Lung (tissue), 16 donors: Measurements from ENCODE around the gene CYP2F1. TPM values are rescaled to one million over a fixed set of nuclear protein-coding genes. Genes with fewer than 3 reads are reported as not detected.

Source experiments
- ATAC-seq: fragments of 200-7000 bp; cut with Tn5 transposase; one replicate; pipeline ENCODE4 v1.9.1; 2020; ENCODE audit warnings: moderate number of reproducible peaks; ENCODE audit not compliant: insufficient read depth, low FRiP score
- DNase-seq, 3 donors: peaks; one replicate each; pipeline ENCODE4 v3.0.0-alpha.2; 2013 to 2017
- H3K27ac ChIP-seq, 2 donors: one replicate each; pipeline ENCODE4 v1.5.1; 2013; ENCODE audit warnings: mild to moderate bottlenecking in 2 of 2, moderate library complexity in 2 of 2, control low read depth in 1 of 2, inconsistent platforms in 1 of 2, low read depth in 1 of 2, low read length in 1 of 2
- H3K27me3 ChIP-seq, 3 donors: one replicate each; pipeline ENCODE4 v1.5.1; 2013; ENCODE audit warnings: low read length in 2 of 3; ENCODE audit not compliant: control insufficient read depth in 3 of 3, insufficient read depth in 3 of 3
- H3K36me3 ChIP-seq, 4 donors: one replicate each; pipeline ENCODE4 v1.5.1; 2013; ENCODE audit warnings: low read length in 4 of 4, mild to moderate bottlenecking in 1 of 4, moderate library complexity in 1 of 4; ENCODE audit not compliant: control insufficient read depth in 4 of 4, insufficient read depth in 4 of 4
- H3K4me1 ChIP-seq, 5 donors: one replicate each; pipeline ENCODE4 v1.5.1; 2013; ENCODE audit warnings: low read length in 5 of 5, mild to moderate bottlenecking in 2 of 5, moderate library complexity in 1 of 5; ENCODE audit not compliant: control insufficient read depth in 5 of 5, insufficient read depth in 5 of 5
- H3K4me3 ChIP-seq: one replicate; pipeline ENCODE4 v1.5.1; 2013; ENCODE audit warnings: mild to moderate bottlenecking, control low read depth, moderate library complexity
- H3K9ac ChIP-seq, 2 donors: one replicate each; pipeline ENCODE4 v1.5.1; 2013; ENCODE audit warnings: low read length in 2 of 2, control low read depth in 1 of 2; ENCODE audit not compliant: insufficient read depth in 1 of 2
- H3K9me3 ChIP-seq, 4 donors: one replicate each; pipeline ENCODE4 v1.5.1; 2013; ENCODE audit warnings: low read length in 3 of 4, mild to moderate bottlenecking in 1 of 4, moderate library complexity in 1 of 4; ENCODE audit not compliant: control insufficient read depth in 4 of 4, insufficient read depth in 3 of 4
- WGBS, 2 donors: extraction: QIAGEN DNeasy Blood & Tissue Kit; methylation state at CpG; one replicate each; pipeline ENCODE4 v1.1.7; 2013; 5-methylcytosine and 5-hydroxymethylcytosine counted together
- long read RNA-seq, 5 donors: transcript quantifications; one replicate each; lab custom pipeline, GENCODE V29; 2026
- polyA plus RNA-seq, 2 donors: library from polyadenylated mRNA; stranded (reverse); fragments of 200-250 nt; gene quantifications; one replicate each; pipeline ENCODE4 v1.2.1, GENCODE V29; 2013
- total RNA-seq, 2 donors: library from RNA; depleted of rRNA in 1 of 2; stranded (reverse); fragments of >200 nt in 1 of 2; gene quantifications; one replicate each; pipeline ENCODE4 v1.2.1, GENCODE V29; 2014 to 2021
- TF ChIP-seq, protein P1 (sequence below): IDR thresholded peaks from 2 replicates; pipeline ENCODE4 v1.5.1; 2012; ENCODE audit warnings: mild to moderate bottlenecking; ENCODE audit errors: control extremely low read depth, extremely low read depth
- donor health status: control.
- donor health status: control.
- donor health status: Bipolar disorder and iron deficiency.
- donor health status: healthy.
- donor health status: DM: yes; HTN: yes; CAD: no.

The CYP2F1 gene
- total RNA-seq (10 to 100 TPM in 1 of 2 donors, under 1 TPM in 1; 0.85 to 16.4 TPM), polyA plus RNA-seq (1 to 10 TPM; 2.9 to 10.0 TPM)
- long read RNA-seq, donor 1 = 0 reads
- long read RNA-seq, donor 2 = 0 reads
- long read RNA-seq, donor 3 = 0 reads
- long read RNA-seq, donor 4 = 0 reads
- long read RNA-seq, donor 5 = 0 reads

- no peak for ATAC-seq
- WGBS, 2 donors = 71 to 82% methylated on average over 7 of the region's 7 CpGs
- no peak within 1 kb of the TSS for H3K27ac ChIP-seq
- H3K27me3 ChIP-seq = no peaks in the 10 kb centered on the region
- TF ChIP-seq, protein P1, sequence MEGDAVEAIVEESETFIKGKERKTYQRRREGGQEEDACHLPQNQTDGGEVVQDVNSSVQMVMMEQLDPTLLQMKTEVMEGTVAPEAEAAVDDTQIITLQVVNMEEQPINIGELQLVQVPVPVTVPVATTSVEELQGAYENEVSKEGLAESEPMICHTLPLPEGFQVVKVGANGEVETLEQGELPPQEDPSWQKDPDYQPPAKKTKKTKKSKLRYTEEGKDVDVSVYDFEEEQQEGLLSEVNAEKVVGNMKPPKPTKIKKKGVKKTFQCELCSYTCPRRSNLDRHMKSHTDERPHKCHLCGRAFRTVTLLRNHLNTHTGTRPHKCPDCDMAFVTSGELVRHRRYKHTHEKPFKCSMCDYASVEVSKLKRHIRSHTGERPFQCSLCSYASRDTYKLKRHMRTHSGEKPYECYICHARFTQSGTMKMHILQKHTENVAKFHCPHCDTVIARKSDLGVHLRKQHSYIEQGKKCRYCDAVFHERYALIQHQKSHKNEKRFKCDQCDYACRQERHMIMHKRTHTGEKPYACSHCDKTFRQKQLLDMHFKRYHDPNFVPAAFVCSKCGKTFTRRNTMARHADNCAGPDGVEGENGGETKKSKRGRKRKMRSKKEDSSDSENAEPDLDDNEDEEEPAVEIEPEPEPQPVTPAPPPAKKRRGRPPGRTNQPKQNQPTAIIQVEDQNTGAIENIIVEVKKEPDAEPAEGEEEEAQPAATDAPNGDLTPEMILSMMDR = no peak
- H3K4me3 ChIP-seq = no peak within 1 kb of the TSS
- H3K36me3 ChIP-seq = no peaks in the 10 kb centered on the region
- H3K4me1 ChIP-seq = peaks cover 0 to 3% (median 0%) of the 10 kb centered on the region in 5 donors
- peaks cover 0 to 2% (median 0%) of the 10 kb centered on the region in 4 donors for H3K9me3 ChIP-seq
- no peak within 1 kb of the TSS for H3K9ac ChIP-seq
- DNase-seq = no peak
Measured at GRCh38 chr19:41114132-41114531, at the start of gene CYP2F1. Gene CYP2F1 (plus strand): TSS chr19:41114432. CDS start chr19:41116189, 1,757 bp downstream.

- H3K36me3 ChIP-seq = no peaks in the 10 kb centered on the region
- H3K4me1 ChIP-seq = no peaks in the 10 kb centered on the region
- H3K9ac ChIP-seq = no peak overlapping the region
- no peak overlapping the region for H3K27ac ChIP-seq
- TF ChIP-seq, protein P1 = no peak
- peak in 2 of 3 donors; percentile 13 to 20 for DNase-seq
- no peak overlapping the region for H3K4me3 ChIP-seq
- H3K27me3 ChIP-seq = peaks cover 0 to 3% (median 0%) of the 10 kb centered on the region in 3 donors
- WGBS, 2 donors = 67 to 68% methylated on average over 7 of the region's 7 CpGs
- no peaks in the 10 kb centered on the region for H3K9me3 ChIP-seq
- no peak for ATAC-seq
Measured at GRCh38 chr19:41064974-41065569, 49.2 kb upstream of the CYP2F1 start.

DNA sequence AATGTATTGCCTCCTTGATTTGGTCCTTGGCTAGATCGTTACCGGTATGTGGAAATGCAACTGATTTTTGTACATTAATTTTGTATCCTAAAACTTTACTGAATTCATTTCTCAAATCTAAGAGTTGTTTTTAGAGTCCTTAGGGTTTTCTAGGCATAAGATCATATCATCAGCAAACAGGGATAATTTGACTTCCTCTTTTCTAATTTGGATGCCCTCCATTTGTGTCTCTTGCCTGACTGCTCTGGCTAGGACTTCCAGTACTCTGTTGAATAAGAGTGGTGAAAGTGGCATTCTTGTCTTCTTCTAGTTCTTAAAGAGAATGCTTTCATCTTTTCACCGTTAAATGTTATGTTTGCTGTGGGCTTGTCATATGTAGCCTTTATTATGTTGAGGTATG, 37.9 kb upstream of the CYP2F1 start:
- TF ChIP-seq, protein P1 = no peak
- peaks cover 0 to 2% (median under 1%) of the 10 kb centered on the region in 4 donors for H3K9me3 ChIP-seq

More for the DNA sequence above, 37.9 kb upstream of the CYP2F1 start:
- Histone ChIP-seq H3K36me3 (no peaks in the 10 kb centered on the region), H3K4me3 (no peak overlapping the region), H3K27me3 (no peaks in the 10 kb centered on the region), H3K27ac (no peak overlapping the region), H3K4me1 (no peaks in the 10 kb centered on the region), H3K9ac (no peak overlapping the region)
- WGBS, 2 donors = 82 to 90% methylated on average over 3 of the region's 3 CpGs
- ATAC-seq (no peak), DNase-seq (no peak)
